Measurements from ENCODE around the gene SLC6A17.

The SLC6A17 gene

DNA sequence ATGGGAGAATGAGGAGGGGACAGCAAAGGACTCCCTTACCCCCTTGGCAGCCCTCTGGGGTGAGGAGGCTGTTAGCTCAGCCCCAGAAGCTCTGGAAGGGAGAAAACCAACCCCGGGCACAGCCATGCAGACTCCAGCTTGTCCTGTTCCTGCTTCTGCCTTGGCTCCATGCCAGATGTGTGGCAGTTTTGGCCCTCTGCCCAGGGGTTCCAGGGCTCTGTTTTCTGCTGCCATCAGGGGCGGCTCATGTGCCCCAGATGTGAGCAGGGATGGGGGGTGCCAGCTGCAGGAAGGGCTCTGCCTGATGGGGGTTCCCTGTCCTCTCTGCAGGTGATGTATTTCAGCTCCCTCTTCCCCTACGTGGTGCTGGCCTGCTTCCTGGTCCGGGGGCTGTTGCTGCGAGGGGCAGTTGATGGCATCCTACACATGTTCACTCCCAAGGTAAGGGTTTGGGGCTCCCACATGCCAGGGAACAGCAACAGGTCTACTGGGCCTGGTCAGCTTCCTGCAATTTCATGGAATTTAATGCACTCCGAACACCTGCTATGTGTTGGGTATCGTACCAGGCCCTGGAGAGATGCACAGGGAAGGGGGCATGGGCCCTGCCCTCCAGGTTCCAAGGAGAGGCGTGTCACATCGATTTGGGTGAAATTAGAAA lies 26.1 kb downstream of the SLC6A17 start:
- DNase-seq, result peak; percentile 5

DNA sequence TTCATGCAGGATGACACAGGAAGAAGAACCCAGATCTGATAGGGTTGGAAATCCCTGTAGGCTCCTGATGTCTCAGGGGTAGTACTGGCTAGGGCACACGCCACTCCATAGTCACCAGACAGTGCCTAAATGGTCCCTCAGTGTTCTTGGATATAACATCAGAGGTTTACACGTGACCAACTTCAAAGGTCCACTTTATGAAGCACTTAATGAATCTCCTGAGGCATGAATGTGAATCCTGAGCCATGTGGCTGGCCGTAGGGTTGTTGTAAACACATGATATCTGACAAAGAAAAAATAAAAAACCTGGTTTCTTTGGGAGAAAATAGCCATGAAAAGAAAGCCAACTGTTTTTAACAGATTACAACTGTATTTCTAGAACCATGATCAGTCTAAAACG lies 27.5 kb downstream of the SLC6A17 start:
- no peak for DNase-seq

DNA sequence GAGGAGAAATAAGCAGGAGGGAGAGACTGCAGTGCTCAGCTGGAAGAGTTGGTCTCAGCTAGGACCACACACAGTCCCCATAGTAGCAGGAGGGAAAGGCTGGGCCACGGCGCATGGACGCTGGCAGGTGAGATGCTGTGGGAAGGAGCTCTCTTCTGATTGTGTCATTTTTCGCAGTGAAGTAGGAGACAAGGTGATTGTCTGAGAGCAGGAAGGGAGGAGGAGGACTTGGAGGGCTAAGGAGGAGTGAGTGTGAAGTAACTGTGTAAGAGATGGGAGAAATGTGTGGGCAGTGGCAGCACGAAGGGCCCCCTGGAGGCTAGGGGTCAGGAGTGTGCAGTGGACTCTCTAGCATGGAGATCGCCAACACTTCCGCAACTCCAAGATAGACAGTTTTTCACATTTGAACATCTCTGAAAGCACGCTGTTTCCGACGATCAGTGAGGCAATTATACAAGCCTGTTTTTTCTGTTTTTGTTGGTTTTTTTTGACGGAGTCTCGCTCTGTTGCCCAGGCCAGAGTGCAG lies 33.4 kb downstream of the SLC6A17 start:
- no peak for DNase-seq

GRCh38 chr1:110184446-110184845 lies 34.2 kb downstream of the SLC6A17 start:
- DNase-seq, result no peak

- no peak for DNase-seq
Observed at GRCh38 chr1:110185181-110185580, 34.9 kb downstream of the SLC6A17 start.

- no peak for DNase-seq
Observed at GRCh38 chr1:110186558-110186957, 36.3 kb downstream of the SLC6A17 start.

- DNase-seq, result no peak
Observed at GRCh38 chr1:110187139-110187890, 37.0 kb downstream of the SLC6A17 start.

GRCh38 chr1:110188035-110188618 lies 37.8 kb downstream of the SLC6A17 start:
- no peak for DNase-seq

DNA sequence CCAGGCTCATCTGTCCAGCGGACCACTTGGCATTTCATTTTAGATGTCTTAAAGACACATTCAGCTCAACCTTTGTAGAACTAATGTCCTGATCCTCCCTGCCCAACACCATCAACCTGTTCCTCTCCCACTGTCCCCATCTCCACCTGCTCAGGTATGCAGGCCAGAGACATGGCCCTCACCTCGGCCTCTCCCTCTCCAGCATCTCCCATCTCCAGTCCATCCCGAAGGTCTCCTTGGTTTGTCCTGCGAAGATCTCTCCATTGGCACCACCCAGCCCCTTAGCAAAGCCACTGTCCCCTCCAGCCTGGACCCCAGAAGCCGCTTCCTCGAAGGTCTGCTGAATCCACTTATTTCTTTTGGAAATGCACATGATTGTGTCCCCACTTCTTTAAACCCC lies 38.9 kb downstream of the SLC6A17 start:
- DNase-seq, result no peak

DNA sequence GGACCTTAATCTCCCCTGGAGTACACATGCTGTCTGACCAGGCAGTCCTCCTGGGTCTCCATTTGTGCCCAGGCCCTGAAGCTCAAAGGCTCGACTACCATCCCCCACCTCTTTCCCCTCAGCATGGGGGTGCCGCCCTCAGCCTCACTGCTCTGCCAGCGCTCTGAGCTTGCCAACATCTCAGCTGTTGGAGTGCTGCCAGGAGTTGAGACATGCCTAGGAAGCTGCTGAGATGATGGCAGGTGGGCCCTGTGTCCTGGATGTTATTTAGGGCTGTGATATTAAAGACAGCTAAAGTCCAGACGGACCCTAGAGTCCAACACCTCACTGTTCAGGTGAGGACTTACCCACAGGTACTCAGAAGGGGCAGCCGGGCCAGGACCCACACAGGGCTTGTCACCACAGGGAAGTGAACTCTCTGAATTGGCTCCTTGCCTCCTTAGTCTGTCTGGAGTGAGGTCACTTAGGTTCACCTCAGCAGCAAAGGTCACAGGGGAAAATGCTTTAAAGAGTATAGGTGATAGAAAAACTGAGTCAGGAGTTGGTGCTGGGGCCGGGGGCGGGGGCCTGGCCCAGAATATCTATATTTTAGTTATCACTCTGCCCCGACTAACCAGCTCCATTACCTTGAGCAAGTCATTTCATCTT lies 40.1 kb downstream of the SLC6A17 start:
- no peak for DNase-seq

DNA sequence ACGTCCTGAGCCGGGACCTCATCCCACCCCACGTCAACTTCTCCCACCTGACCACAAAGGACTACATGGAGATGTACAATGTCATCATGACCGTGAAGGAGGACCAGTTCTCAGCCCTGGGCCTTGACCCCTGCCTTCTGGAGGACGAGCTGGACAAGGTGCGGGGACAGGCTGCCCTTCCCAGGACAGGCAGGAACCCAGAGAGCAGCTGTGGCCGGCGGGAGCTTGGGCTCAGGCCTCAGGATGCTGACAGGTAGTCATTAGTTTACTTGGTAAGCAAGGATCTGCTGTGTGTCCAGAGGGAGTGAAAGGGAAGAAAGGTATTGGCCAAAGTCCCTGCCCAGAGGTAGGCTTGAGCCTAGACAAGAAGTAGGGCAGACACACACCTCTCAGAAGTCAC lies 42.2 kb downstream of the SLC6A17 start:
- DNase-seq, result no peak

- no peak for DNase-seq
Observed at GRCh38 chr1:110195196-110195595, 44.9 kb downstream of the SLC6A17 start.

GRCh38 chr1:110196917-110197765 lies 46.8 kb downstream of the SLC6A17 start:
- DNase-seq, result peak; percentile 19

GRCh38 chr1:110197905-110198629 lies 47.8 kb downstream of the SLC6A17 start:
- no peak for DNase-seq

DNA sequence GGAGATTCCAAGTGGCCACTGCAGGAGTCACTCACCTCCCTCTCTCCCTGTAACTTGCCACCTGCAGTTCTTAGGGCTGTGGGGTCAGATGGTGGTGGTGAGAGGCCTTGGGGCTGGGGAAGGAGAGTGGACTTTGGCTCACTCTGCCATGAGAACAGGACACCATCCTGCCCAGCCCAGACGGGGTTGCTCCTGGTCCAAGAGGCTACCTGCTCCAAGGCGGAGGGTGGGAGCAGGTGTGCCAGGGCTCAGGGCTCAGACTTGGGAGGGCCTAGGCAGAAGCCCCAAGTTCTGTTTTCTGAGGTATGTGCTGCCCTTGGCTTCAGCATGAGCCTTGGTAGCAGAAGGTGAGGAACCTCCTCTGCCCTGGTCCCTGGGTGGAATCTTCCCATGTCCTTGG lies 48.5 kb downstream of the SLC6A17 start:
- DNase-seq, result no peak

DNA sequence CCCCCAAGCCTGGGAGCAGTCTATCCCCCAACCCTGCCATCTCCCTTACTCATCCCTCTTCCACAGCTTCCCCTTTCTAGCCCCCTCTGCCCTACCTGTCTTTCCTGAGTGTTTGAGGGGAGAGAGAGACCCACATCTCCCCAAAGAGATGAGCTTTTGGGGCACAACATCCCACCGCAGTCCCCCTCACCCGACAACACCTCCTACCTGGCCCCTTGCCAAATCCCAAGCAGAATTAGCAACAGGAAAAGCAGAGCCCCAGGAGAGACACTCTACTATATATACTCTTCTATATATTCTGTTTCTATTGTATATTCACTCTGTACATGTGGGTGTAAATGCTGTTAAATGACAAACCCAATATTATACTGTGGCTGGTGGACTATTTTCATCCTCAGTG lies 49.9 kb downstream of the SLC6A17 start:
- no peak for DNase-seq

GRCh38 chr1:110200666-110201065 lies 50.4 kb downstream of the SLC6A17 start:
- no peak for DNase-seq

GRCh38 chr1:110201157-110201825 lies 51.0 kb downstream of the SLC6A17 start:
- no peak for DNase-seq

- peak; percentile 69 for DNase-seq
Observed at GRCh38 chr1:110203021-110203661, 52.8 kb downstream of the SLC6A17 start.

DNA sequence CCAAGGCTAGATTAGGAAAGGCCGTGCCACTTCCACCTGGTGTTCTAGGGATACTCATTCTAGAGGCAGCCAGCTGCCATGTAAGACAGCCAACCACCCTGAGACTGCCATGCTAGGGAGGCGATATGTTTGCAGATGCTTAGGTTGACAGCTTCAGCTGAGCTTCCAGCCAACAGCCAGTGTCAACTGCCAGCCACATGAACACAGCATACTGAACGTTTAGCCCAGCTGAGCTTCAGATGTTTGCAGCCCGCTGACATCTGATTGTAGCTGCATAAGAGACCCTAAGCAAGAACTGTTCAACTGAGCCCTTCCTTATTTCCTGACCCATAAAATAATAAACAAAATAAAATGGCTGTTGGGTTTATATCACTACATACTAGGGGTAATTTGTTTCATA lies 54.9 kb downstream of the SLC6A17 start:
- DNase-seq, result no peak

All from MV-4-11 (cell line).